Measurements from ENCODE around the gene FAM32A.

GRCh38 chr19:16227837-16228636, 42.8 kb downstream of the FAM32A start:
- TF ChIP-seq POLR2A (IDR thresholded peaks at IDR 0.05) (no peak), CTCF (IDR thresholded peaks at IDR 0.05) (no peak), EP300 (IDR thresholded peaks at IDR 0.05) (no peak)

Data from tibial nerve (tissue), 4 donors.